Measurements from ENCODE around the gene CPOX. TPM values are rescaled to one million over a fixed set of nuclear protein-coding genes. Genes with fewer than 3 reads are reported as not detected.
"Not testable (repeated sequence)": the region's sequence is repeated elsewhere in the genome, so short reads cannot be mapped to it uniquely, and the experiment has no call there.

CPOX gene
- total RNA-seq, result 17.4 and 19.3 TPM in 2 replicates
- long read RNA-seq, partial matches to known transcripts, result 1 of 3 reads
- long read RNA-seq, other reads (novel, unspliced or antisense), result 0 of 3 reads

DNA sequence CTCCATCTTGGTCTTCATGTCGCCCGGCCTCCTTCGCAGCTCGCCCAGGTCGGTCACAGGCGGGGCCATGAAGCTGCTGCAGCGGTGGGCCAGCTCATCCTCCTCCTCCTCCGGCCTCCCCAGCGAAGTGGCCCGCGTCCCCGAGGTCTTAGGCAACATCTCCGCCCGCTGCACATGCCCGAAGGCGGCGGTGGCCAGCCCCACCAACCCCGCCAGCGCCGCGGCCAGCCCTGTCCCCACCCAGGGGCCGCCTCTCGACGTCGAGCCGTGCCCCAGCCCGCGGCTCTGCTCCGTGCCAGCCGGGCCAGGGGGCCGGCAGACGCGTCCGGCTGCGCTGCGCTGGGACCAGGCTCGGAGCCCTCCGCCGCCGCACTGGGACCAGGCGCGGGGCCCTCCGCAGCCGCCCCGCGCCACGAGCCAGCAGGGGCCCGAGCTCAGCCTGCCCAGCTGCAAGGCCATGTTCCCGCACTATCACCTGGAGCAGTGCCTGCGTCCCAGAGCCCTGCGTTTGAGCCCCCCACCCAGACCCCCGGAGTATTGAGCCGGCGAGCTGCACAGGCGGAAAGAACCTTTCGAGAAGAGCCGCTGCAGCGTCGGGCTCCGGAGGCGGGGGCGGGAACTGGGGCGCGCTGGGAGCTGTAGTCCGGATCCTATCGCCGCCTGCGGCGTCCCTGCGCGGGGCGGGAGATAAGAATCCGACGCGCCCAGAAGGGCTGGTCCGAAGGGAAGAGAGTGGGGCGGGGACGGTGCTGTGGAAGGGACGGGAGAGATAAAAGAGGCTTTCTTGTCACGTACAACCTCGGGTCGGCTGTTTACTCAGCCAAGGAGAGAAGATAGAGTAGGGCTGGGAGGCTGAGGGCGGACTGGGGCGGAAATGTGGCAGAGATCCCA, at the start of gene CPOX:
Gene CPOX, minus strand, starts transcription at position 566 of the 891 bp plus-strand sequence. Its CDS starts 107 bp downstream, at position 459.
- TF ChIP-seq, protein P1, sequence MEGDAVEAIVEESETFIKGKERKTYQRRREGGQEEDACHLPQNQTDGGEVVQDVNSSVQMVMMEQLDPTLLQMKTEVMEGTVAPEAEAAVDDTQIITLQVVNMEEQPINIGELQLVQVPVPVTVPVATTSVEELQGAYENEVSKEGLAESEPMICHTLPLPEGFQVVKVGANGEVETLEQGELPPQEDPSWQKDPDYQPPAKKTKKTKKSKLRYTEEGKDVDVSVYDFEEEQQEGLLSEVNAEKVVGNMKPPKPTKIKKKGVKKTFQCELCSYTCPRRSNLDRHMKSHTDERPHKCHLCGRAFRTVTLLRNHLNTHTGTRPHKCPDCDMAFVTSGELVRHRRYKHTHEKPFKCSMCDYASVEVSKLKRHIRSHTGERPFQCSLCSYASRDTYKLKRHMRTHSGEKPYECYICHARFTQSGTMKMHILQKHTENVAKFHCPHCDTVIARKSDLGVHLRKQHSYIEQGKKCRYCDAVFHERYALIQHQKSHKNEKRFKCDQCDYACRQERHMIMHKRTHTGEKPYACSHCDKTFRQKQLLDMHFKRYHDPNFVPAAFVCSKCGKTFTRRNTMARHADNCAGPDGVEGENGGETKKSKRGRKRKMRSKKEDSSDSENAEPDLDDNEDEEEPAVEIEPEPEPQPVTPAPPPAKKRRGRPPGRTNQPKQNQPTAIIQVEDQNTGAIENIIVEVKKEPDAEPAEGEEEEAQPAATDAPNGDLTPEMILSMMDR (IDR thresholded peaks at IDR 0.05), result no peak
- H3K4me1 Mint-ChIP-seq (ENCODE audit: unreplicated experiment), result peaks cover 30% of the 10 kb centered on the region
- H3K4me3 Mint-ChIP-seq (ENCODE audit: unreplicated experiment), result peak within 1 kb of the TSS; percentile 99
- H3K36me3 Mint-ChIP-seq (ENCODE audit: unreplicated experiment), result peaks cover 6% of the 10 kb centered on the region
- no peaks in the 10 kb centered on the region for H3K9me3 Mint-ChIP-seq (ENCODE audit: unreplicated experiment)
- H3K27me3 Mint-ChIP-seq (ENCODE audit: unreplicated experiment), result no peaks in the 10 kb centered on the region
- peak within 1 kb of the TSS; percentile 94 for H3K27ac Mint-ChIP-seq (ENCODE audit: unreplicated experiment)
- DNase-seq (ENCODE audit: extremely low spot score, unreplicated experiment), result peak; percentile 90

DNA sequence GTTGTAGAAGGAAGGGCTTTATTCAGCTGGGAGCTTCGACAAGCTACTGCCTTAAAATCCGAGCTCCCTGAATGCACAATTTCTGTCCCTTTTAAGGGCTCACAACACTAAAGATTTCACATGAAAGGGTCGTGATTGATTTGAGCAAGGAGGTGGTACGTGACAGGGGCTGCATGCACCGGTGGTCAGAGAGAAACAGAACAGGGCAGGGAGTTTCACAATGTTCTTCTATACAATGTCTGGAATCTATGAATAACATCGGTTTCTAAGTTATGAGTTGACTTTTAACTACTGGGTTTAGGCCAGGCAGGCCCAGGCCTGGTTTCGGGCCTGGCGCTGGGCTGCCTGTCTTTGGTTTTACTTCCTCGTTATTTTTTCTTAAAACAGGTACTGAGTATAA, 49.4 kb upstream of the CPOX start:
- H3K4me3 Mint-ChIP-seq (ENCODE audit: unreplicated experiment); H3K4me1 Mint-ChIP-seq (ENCODE audit: unreplicated experiment); H3K27ac Mint-ChIP-seq (ENCODE audit: unreplicated experiment); DNase-seq (ENCODE audit: extremely low spot score, unreplicated experiment); H3K36me3 Mint-ChIP-seq (ENCODE audit: unreplicated experiment): not testable (repeated sequence)
- Mint-ChIP-seq H3K9me3 (ENCODE audit: unreplicated experiment) (peaks cover 16% of the 10 kb centered on the region), H3K27me3 (ENCODE audit: unreplicated experiment) (peaks cover 61% of the 10 kb centered on the region)

DNA sequence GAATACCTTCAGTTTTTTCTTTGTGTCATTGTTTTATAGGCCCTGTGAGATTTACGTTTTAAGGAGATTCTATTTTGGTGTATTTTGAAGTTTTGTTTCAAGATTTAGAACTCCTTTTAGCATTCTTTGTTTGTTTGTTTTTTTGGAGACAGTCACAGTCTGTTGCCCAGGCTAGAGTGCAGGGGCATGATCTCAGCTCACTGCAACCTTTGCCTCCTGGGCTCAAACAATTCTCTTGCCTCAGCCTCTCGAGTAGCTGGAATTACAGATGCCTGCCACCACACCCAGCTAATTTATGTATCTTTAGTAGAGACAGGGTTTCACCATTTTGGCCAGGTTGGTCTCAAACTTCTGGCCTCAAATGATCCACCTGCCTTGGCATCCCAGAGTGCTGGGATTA, 48.3 kb upstream of the CPOX start:
- not testable (repeated sequence) for H3K4me3 Mint-ChIP-seq (ENCODE audit: unreplicated experiment); H3K27ac Mint-ChIP-seq (ENCODE audit: unreplicated experiment); H3K36me3 Mint-ChIP-seq (ENCODE audit: unreplicated experiment); DNase-seq (ENCODE audit: extremely low spot score, unreplicated experiment); H3K4me1 Mint-ChIP-seq (ENCODE audit: unreplicated experiment)
- Mint-ChIP-seq H3K27me3 (ENCODE audit: unreplicated experiment) (peaks cover 58% of the 10 kb centered on the region), H3K9me3 (ENCODE audit: unreplicated experiment) (peaks cover 16% of the 10 kb centered on the region)

DNA sequence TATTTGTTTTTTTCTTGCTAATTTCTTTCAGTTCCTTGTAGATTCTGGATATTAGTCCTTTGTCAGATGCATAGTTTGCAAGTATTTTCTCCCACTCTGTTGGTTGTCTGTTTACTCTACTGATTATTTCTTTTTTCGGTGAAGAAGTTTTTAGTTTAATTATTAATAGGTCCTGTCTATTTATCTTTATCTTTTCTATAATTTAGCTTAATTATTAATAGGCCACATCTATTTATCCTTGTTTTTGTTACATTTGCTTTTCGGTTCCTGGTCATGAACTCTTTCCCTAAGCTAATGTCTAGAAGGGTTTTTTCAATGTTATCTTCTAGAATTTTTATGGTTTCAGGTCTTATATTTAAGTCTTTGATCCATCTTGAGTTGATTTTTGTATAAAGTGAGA, 45.1 kb upstream of the CPOX start:
- H3K9me3 Mint-ChIP-seq (ENCODE audit: unreplicated experiment), result peaks cover 16% of the 10 kb centered on the region
- H3K4me1 Mint-ChIP-seq (ENCODE audit: unreplicated experiment); H3K27ac Mint-ChIP-seq (ENCODE audit: unreplicated experiment); H3K4me3 Mint-ChIP-seq (ENCODE audit: unreplicated experiment); H3K36me3 Mint-ChIP-seq (ENCODE audit: unreplicated experiment); DNase-seq (ENCODE audit: extremely low spot score, unreplicated experiment): not testable (repeated sequence)
- peaks cover 74% of the 10 kb centered on the region for H3K27me3 Mint-ChIP-seq (ENCODE audit: unreplicated experiment)

DNA sequence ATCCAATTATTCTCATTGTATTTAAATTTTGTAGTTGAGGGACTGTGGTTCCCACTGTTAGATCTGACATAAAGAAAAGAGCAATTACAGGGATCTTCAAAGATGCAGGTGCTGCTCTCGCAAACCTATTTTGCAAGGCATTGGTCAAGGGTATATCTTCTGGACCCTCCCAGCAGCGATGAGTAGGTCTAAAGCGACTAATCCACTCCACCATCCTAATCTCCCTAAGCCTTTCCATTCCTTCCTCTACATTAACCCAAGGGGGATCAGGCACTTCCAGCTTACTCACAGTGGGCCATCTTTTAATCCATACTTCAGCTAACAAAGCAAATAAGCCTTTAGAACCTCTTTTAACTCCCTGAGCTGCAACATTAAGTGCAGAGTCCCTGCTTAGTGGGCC, 37.0 kb upstream of the CPOX start:
- Mint-ChIP-seq H3K4me1 (ENCODE audit: unreplicated experiment) (no peaks in the 10 kb centered on the region), H3K27me3 (ENCODE audit: unreplicated experiment) (peaks cover 37% of the 10 kb centered on the region), H3K36me3 (ENCODE audit: unreplicated experiment) (no peaks in the 10 kb centered on the region), H3K27ac (ENCODE audit: unreplicated experiment) (no peak overlapping the region), H3K9me3 (ENCODE audit: unreplicated experiment) (no peaks in the 10 kb centered on the region), H3K4me3 (ENCODE audit: unreplicated experiment) (no peak overlapping the region)
- DNase-seq (ENCODE audit: extremely low spot score, unreplicated experiment), result no peak
- TF ChIP-seq, protein P1 (IDR thresholded peaks at IDR 0.05), result no peak

DNA sequence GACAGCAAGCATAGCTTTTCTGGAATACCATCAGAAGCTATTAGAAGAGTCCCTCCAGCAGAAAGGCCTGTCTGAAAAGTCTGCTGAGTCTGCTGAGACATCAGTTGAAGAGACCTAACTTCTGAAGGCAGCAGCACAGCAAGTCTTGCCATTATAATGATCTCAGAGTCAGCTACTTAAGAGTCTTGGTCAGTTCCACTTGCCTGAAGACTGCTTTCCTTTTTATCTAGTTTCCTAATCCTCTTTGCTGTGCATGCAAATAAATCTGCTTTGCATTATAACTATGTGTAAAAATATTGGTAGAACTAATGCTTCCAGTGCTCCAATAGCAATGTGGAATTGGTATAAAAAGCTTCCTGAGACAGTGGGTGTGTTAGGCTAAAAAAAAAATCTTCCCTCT, 34.9 kb upstream of the CPOX start:
- H3K9me3 Mint-ChIP-seq (ENCODE audit: unreplicated experiment), result no peaks in the 10 kb centered on the region
- DNase-seq (ENCODE audit: extremely low spot score, unreplicated experiment), result no peak
- H3K27ac Mint-ChIP-seq (ENCODE audit: unreplicated experiment), result no peak overlapping the region
- H3K4me3 Mint-ChIP-seq (ENCODE audit: unreplicated experiment), result no peak overlapping the region
- TF ChIP-seq, protein P1 (IDR thresholded peaks at IDR 0.05), result no peak
- H3K4me1 Mint-ChIP-seq (ENCODE audit: unreplicated experiment), result no peaks in the 10 kb centered on the region
- H3K27me3 Mint-ChIP-seq (ENCODE audit: unreplicated experiment), result peaks cover 25% of the 10 kb centered on the region
- H3K36me3 Mint-ChIP-seq (ENCODE audit: unreplicated experiment), result no peaks in the 10 kb centered on the region
